Hepatocyte (in vitro differentiated cells): Measurements from ENCODE around the gene LOXHD1. TPM values are rescaled to one million over a fixed set of nuclear protein-coding genes. Genes with fewer than 3 reads are reported as not detected.

Source experiments
- DNase-seq: peaks from one replicate; pipeline ENCODE4 v3.0.0-alpha.2; 2016; ENCODE audit warnings: low spot score
- H2AFZ ChIP-seq: fragments of 200-600 bp; sonication (generic); 2 replicates; pipeline ENCODE4 v1.6.0; 2016; ENCODE audit warnings: antibody characterized with exemption, mild to moderate bottlenecking
- H3K27ac ChIP-seq: fragments of 200-600 bp; sonication (generic); 2 replicates; pipeline ENCODE4 v1.5.1; 2016; ENCODE audit warnings: mild to moderate bottlenecking
- H3K27me3 ChIP-seq: fragments of 200-600 bp; sonication (generic); 2 replicates; pipeline ENCODE4 v1.6.1; 2016
- H3K36me3 ChIP-seq: fragments of 200-600 bp; sonication (generic); replicated peaks from 2 replicates; pipeline ENCODE4 v1.5.1; 2016; ENCODE audit warnings: low read depth; ENCODE audit not compliant: insufficient read depth
- H3K4me1 ChIP-seq: fragments of 200-600 bp; sonication (generic); 2 replicates; pipeline ENCODE4 v1.5.1; 2016; ENCODE audit warnings: mild to moderate bottlenecking, moderate library complexity; ENCODE audit not compliant: insufficient read depth
- H3K4me2 ChIP-seq: fragments of 200-600 bp; sonication (generic); 2 replicates; pipeline ENCODE4 v1.6.0; 2016
- H3K4me3 ChIP-seq: fragments of 200-600 bp; sonication (generic); 2 replicates; pipeline ENCODE4 v1.5.1; 2016; ENCODE audit warnings: mild to moderate bottlenecking
- H3K79me2 ChIP-seq: fragments of 200-600 bp; sonication (generic); 2 replicates; pipeline ENCODE4 v1.6.0; 2017; ENCODE audit warnings: mild to moderate bottlenecking
- H3K9me2 ChIP-seq: fragments of 200-600 bp; sonication (generic); replicated peaks from 2 replicates; pipeline ENCODE4 v1.6.0; 2017; ENCODE audit warnings: mild to moderate bottlenecking; ENCODE audit not compliant: insufficient read depth
- H3K9me3 ChIP-seq: fragments of 200-600 bp; sonication (generic); 2 replicates; pipeline ENCODE4 v1.5.1; 2016; ENCODE audit warnings: low read depth, mild to moderate bottlenecking
- H4K20me1 ChIP-seq: fragments of 200-600 bp; sonication (generic); 2 replicates; pipeline ENCODE4 v1.6.0; 2016; ENCODE audit warnings: mild to moderate bottlenecking; ENCODE audit not compliant: insufficient read depth, poor library complexity, severe bottlenecking
- EZH2 ChIP-seq: fragments of 200-600 bp; sonication (generic); IDR thresholded peaks from 2 replicates; pipeline ENCODE4 v1.6.1; 2016; ENCODE audit warnings: antibody characterized with exemption, mild to moderate bottlenecking, borderline replicate concordance
- EZH2phosphoT487 ChIP-seq: fragments of 200-600 bp; sonication (generic); IDR thresholded peaks from one replicate; pipeline ENCODE4 v1.6.1; 2018; ENCODE audit warnings: antibody characterized with exemption, mild to moderate bottlenecking, low read depth, moderate library complexity; ENCODE audit not compliant: unreplicated experiment, severe bottlenecking
- WGBS: methylation state at CpG from one replicate; pipeline ENCODE4 v1.1.6; 2016; ENCODE audit warnings: low lambda C conversion rate; ENCODE audit errors: missing lambda C conversion rate; 5-methylcytosine and 5-hydroxymethylcytosine counted together
- polyA plus RNA-seq: library from polyadenylated mRNA; unstranded; fragments of >200 nt; fragmentation: Nextera tagmentation; extraction: Ambion mirVana; gene quantifications from 2 replicates; pipeline ENCODE4 v1.2.1, GENCODE V29; 2016
- total RNA-seq: library from RNA; depleted of rRNA; stranded (reverse); fragments of >200 nt; gene quantifications from 2 replicates; pipeline ENCODE4 v1.2.3, GENCODE V29; 2014
- TF ChIP-seq, protein P1 (sequence below): fragments of 200-600 bp; sonication (generic); IDR thresholded peaks from 2 replicates; pipeline ENCODE4 v1.5.1; 2016; ENCODE audit warnings: antibody characterized with exemption, mild to moderate bottlenecking; ENCODE audit not compliant: poor library complexity

Gene LOXHD1
- total and polyA plus RNA-seq, 2 experiments from 2014 or later: not detected

DNA sequence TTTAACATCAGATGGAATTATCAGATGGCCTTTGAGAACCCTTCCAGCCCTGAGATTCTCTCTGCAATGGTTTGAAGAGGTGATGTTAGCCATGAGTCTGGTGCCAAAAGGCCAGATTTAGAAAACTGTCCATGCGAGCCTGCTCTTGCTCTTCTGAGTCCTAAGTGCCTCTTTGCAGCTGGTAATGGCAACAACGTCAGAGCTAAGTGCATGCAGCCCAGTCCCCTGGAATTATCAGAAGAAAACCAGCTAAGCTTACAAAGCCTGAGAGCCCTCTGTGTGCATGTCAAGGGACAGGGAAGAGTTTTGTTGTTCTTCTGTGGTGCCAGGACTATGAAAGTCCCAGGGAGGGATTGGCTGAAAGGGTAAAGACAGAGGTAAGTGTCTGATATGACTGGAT is 89.8 kb downstream of the LOXHD1 start:
- Histone ChIP-seq H3K4me2 (no peak overlapping the region), H4K20me1 (no peaks in the 10 kb centered on the region), H3K79me2 (no peaks in the 10 kb centered on the region), H3K36me3 (no peaks in the 10 kb centered on the region), H3K27ac (no peak overlapping the region), H3K4me3 (no peak overlapping the region), H3K4me1 (no peaks in the 10 kb centered on the region), H2AFZ (no peak overlapping the region), H3K9me3 (no peaks in the 10 kb centered on the region), H3K9me2 (no peaks in the 10 kb centered on the region), H3K27me3 (peaks cover 9% of the 10 kb centered on the region)
- DNase-seq: no peak
- TF ChIP-seq EZH2phosphoT487: no peak
- no peak for TF ChIP-seq EZH2
- TF ChIP-seq, protein P1, sequence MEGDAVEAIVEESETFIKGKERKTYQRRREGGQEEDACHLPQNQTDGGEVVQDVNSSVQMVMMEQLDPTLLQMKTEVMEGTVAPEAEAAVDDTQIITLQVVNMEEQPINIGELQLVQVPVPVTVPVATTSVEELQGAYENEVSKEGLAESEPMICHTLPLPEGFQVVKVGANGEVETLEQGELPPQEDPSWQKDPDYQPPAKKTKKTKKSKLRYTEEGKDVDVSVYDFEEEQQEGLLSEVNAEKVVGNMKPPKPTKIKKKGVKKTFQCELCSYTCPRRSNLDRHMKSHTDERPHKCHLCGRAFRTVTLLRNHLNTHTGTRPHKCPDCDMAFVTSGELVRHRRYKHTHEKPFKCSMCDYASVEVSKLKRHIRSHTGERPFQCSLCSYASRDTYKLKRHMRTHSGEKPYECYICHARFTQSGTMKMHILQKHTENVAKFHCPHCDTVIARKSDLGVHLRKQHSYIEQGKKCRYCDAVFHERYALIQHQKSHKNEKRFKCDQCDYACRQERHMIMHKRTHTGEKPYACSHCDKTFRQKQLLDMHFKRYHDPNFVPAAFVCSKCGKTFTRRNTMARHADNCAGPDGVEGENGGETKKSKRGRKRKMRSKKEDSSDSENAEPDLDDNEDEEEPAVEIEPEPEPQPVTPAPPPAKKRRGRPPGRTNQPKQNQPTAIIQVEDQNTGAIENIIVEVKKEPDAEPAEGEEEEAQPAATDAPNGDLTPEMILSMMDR: no peak
- 69% methylated on average over 2 of the region's 2 CpGs for WGBS

DNA sequence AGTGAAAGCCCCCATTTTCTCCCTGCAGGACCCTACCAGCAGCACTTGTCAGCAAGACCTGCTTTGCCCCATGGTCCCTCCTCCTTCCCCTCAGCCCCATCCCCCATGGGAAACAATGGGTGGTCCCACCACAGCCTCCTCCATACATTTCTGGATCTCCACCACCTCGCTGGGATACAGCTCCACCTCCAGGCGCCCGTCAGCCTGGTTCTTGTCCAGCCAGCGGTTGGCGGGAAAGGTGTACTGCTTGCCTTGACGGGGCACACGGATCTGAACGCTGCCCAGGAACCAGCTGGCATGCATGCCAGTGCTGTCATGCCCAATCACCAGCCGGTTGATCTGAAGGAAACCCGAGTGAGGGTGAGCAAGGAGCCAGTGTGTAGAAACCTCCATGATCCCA is 90.9 kb downstream of the LOXHD1 start:
- WGBS: 83% methylated on average over 10 of the region's 10 CpGs

DNA sequence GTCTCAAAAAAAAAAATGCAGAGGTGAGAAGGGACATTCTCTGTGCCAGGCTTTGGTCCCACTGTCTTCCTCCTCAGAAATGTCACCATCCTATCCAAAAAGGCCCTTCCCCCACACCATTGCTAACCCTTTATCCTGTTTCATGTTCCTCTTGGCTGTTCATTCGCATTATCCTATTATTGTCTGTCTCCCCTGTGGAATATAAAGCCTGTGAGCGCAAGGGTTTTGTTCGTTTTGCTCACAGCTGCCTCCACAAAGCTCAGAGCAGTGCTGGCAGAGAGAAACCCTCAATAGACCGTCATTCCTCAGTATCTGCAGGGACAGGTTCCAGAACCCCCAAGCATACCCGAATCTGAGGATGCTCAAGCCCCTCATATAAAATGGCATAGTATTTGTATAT is 91.8 kb downstream of the LOXHD1 start:
- H3K9me2 ChIP-seq: no peaks in the 10 kb centered on the region
- peaks cover 9% of the 10 kb centered on the region for H3K27me3 ChIP-seq
- no peak overlapping the region for H3K4me3 ChIP-seq
- no peaks in the 10 kb centered on the region for H3K4me1 ChIP-seq
- no peaks in the 10 kb centered on the region for H3K79me2 ChIP-seq
- no peaks in the 10 kb centered on the region for H3K36me3 ChIP-seq
- no peak for DNase-seq
- no peaks in the 10 kb centered on the region for H3K9me3 ChIP-seq
- H4K20me1 ChIP-seq: no peaks in the 10 kb centered on the region
- WGBS: 77% methylated on average over 5 of the region's 5 CpGs
- H3K4me2 ChIP-seq: no peak overlapping the region
- no peak overlapping the region for H2AFZ ChIP-seq
- no peak overlapping the region for H3K27ac ChIP-seq
- TF ChIP-seq EZH2 (no peak), EZH2phosphoT487 (no peak)
- TF ChIP-seq, protein P1: no peak

More for the DNA sequence above, 90.9 kb downstream of the LOXHD1 start:
- Histone ChIP-seq H2AFZ (no peak overlapping the region), H3K9me3 (no peaks in the 10 kb centered on the region), H3K27me3 (peaks cover 9% of the 10 kb centered on the region), H3K79me2 (no peaks in the 10 kb centered on the region), H4K20me1 (no peaks in the 10 kb centered on the region), H3K4me3 (no peak overlapping the region), H3K9me2 (no peaks in the 10 kb centered on the region), H3K27ac (no peak overlapping the region), H3K36me3 (no peaks in the 10 kb centered on the region), H3K4me1 (no peaks in the 10 kb centered on the region), H3K4me2 (no peak overlapping the region)
- DNase-seq: no peak
- no peak for TF ChIP-seq EZH2phosphoT487
- TF ChIP-seq, protein P1: no peak
- no peak for TF ChIP-seq EZH2

DNA sequence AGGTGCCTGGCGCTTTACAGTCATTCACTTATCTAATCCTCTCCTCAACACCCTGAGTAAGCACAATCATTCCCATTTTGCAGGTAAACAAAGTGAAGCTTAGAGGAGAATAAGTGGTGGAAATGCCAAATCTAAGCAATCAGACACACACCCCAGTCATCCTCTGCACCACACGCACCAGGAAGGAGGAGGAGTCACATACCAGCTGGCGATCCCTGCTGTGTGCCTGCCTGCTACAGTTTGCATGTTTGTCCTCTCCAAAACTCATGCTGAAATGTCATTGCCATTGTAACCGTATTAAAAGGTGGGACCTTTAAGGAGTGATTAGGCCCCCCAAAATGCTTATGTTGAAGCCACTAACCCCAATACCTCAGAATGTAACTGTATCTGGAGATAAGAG is 93.7 kb downstream of the LOXHD1 start:
- Histone ChIP-seq H3K36me3 (no peaks in the 10 kb centered on the region), H3K4me1 (no peaks in the 10 kb centered on the region), H2AFZ (no peak overlapping the region), H3K27me3 (no peaks in the 10 kb centered on the region), H3K79me2 (no peaks in the 10 kb centered on the region), H3K27ac (no peak overlapping the region), H3K4me3 (no peak overlapping the region), H3K4me2 (no peak overlapping the region), H4K20me1 (no peaks in the 10 kb centered on the region), H3K9me2 (no peaks in the 10 kb centered on the region), H3K9me3 (no peaks in the 10 kb centered on the region)
- 51% methylated on average over 4 of the region's 4 CpGs for WGBS
- no peak for DNase-seq
- TF ChIP-seq EZH2phosphoT487 (no peak), EZH2 (no peak)
- TF ChIP-seq, protein P1: no peak
